ENCODE data around the gene BZW2.

The BZW2 gene

DNA sequence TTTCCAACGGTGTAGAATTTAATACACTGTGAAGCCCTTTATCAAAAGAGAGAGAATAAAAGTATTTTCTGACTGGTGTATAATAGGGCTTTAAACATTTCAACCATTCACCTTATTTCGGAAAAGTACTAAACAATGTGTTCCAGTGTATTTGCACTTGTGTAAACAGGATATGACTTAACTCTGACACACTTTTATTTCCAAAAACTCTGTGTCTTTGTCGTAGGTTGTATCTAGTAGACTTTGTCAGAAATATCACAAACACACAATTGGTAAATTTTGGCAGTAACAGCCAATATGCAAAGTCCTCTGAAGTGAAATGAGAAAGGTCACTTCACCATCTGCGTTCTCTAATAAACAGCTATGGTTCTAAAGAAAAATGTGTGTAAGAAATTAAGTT lies 97.3 kb downstream of the BZW2 start:
- Histone ChIP-seq H3K27me3 (ENCODE audit: control insufficient read depth, insufficient read depth, low read length) (no peaks in the 10 kb centered on the region), H3K4me1 (no peaks in the 10 kb centered on the region), H3K79me2 (no peaks in the 10 kb centered on the region), H3K4me3 (ENCODE audit: low read depth, low read length) (no peak overlapping the region), H3K4me2 (ENCODE audit: low read length) (no peak overlapping the region), H3K36me3 (ENCODE audit: control insufficient read depth, insufficient read depth, low read length) (no peaks in the 10 kb centered on the region), H2AFZ (peak overlapping the region; percentile 13), H3K9me3 (ENCODE audit: control insufficient read depth, low read length) (no peaks in the 10 kb centered on the region), H3K27ac (no peak overlapping the region), H3K9ac (no peak overlapping the region)
- no peak for TF ChIP-seq CTCF (IDR thresholded peaks at IDR 0.05)

GRCh38 chr7:16744518-16745250 lies 98.7 kb downstream of the BZW2 start:
- Histone ChIP-seq H3K79me2 (no peaks in the 10 kb centered on the region), H3K4me2 (ENCODE audit: low read length) (no peak overlapping the region), H2AFZ (peak overlapping the region; percentile 50), H3K4me3 (ENCODE audit: low read depth, low read length) (no peak overlapping the region), H3K4me1 (no peaks in the 10 kb centered on the region), H3K36me3 (ENCODE audit: control insufficient read depth, insufficient read depth, low read length) (no peaks in the 10 kb centered on the region), H3K9me3 (ENCODE audit: control insufficient read depth, low read length) (no peaks in the 10 kb centered on the region), H3K9ac (no peak overlapping the region), H3K27me3 (ENCODE audit: control insufficient read depth, insufficient read depth, low read length) (no peaks in the 10 kb centered on the region), H3K27ac (no peak overlapping the region)
- TF ChIP-seq CTCF (IDR thresholded peaks at IDR 0.05) = no peak

- Histone ChIP-seq H3K9ac (no peak overlapping the region), H3K9me3 (ENCODE audit: control insufficient read depth, low read length) (no peaks in the 10 kb centered on the region), H3K27ac (no peak overlapping the region), H3K27me3 (ENCODE audit: control insufficient read depth, insufficient read depth, low read length) (no peaks in the 10 kb centered on the region), H2AFZ (no peak overlapping the region), H3K4me3 (ENCODE audit: low read depth, low read length) (no peak overlapping the region), H3K79me2 (no peaks in the 10 kb centered on the region), H3K4me2 (ENCODE audit: low read length) (no peak overlapping the region), H3K4me1 (no peaks in the 10 kb centered on the region), H3K36me3 (ENCODE audit: control insufficient read depth, insufficient read depth, low read length) (no peaks in the 10 kb centered on the region)
- no peak for TF ChIP-seq CTCF (IDR thresholded peaks at IDR 0.05)
Measured at GRCh38 chr7:16745645-16746044, 99.7 kb downstream of the BZW2 start.

GRCh38 chr7:16747102-16747501 lies 101.1 kb downstream of the BZW2 start:
- no peaks in the 10 kb centered on the region for H3K4me1 ChIP-seq
- no peak overlapping the region for H2AFZ ChIP-seq
- no peak overlapping the region for H3K27ac ChIP-seq
- H3K4me2 ChIP-seq (ENCODE audit: low read length) = no peak overlapping the region
- no peaks in the 10 kb centered on the region for H3K79me2 ChIP-seq
- no peak overlapping the region for H3K4me3 ChIP-seq (ENCODE audit: low read depth, low read length)
- H3K9ac ChIP-seq = no peak overlapping the region
- H3K9me3 ChIP-seq (ENCODE audit: control insufficient read depth, low read length) = no peaks in the 10 kb centered on the region
- no peak for TF ChIP-seq CTCF (IDR thresholded peaks at IDR 0.05)
- H3K27me3 ChIP-seq (ENCODE audit: control insufficient read depth, insufficient read depth, low read length) = no peaks in the 10 kb centered on the region
- no peaks in the 10 kb centered on the region for H3K36me3 ChIP-seq (ENCODE audit: control insufficient read depth, insufficient read depth, low read length)

All from parathyroid adenoma (tissue), 2 donors.